IMR-90 (cell line): ENCODE results near the gene HLA-DOB. TPM values are rescaled to one million over a fixed set of nuclear protein-coding genes. Genes with fewer than 3 reads are reported as not detected.
"Not testable (repeated sequence)": the region's sequence is repeated elsewhere in the genome, so short reads cannot be mapped to it uniquely, and the experiment has no call there.

ENCODE experiments used
- ATAC-seq: fragments of 200-7000 bp; cut with Tn5 transposase; 2 replicates; pipeline ENCODE4 v1.9.1; 2020; ENCODE audit warnings: low read depth, mild to moderate bottlenecking, moderate library complexity
- BruUV-seq: library from RNA; stranded (reverse); fragments of 400-500 nt; replicated peaks from 2 replicates; lab custom pipeline; 2021; lab: Mats Ljungman, UMichigan
- CTCF ChIA-PET: fragments of 300-600 bp; formaldehyde crosslinking; extraction: SDS; loops from one replicate; lab custom pipeline; 2021; ENCODE audit warnings: antibody characterized with exemption; lab: Yijun Ruan, JAX
- POLR2A ChIA-PET: fragments of 300-600 bp; sonication (Branson Sonifier 250); formaldehyde crosslinking; loops from one replicate; lab custom pipeline; 2022; ENCODE audit warnings: antibody characterized with exemption; ENCODE audit not compliant: unreplicated experiment; lab: Charles Lee
- DNase-seq: peaks from one replicate; pipeline ENCODE4 v3.0.0; 2013
- H2AFZ ChIP-seq: replicated peaks from 2 replicates; pipeline ENCODE3; 2013; ENCODE audit warnings: low read length, mild to moderate bottlenecking; ENCODE audit not compliant: poor library complexity
- H2AK5ac ChIP-seq: 2 replicates; pipeline ENCODE4 v1.6.1; 2013; ENCODE audit warnings: low read depth, low read length, inconsistent platforms
- H2AK9ac ChIP-seq: replicated peaks from 2 replicates; pipeline ENCODE3; 2013; ENCODE audit warnings: mild to moderate bottlenecking, low read depth, low read length, moderate library complexity; ENCODE audit not compliant: poor library complexity
- H2BK120ac ChIP-seq: 2 replicates; pipeline ENCODE4 v1.6.1; 2013; ENCODE audit warnings: low read depth, low read length, inconsistent platforms
- H2BK15ac ChIP-seq: 3 replicates; pipeline ENCODE4 v1.6.1; 2013; ENCODE audit warnings: low read depth, low read length, inconsistent platforms
- H2BK20ac ChIP-seq: 2 replicates; pipeline ENCODE4 v1.6.1; 2013; ENCODE audit warnings: low read depth, mild to moderate bottlenecking, inconsistent platforms, low read length, moderate library complexity
- H2BK5ac ChIP-seq: 2 replicates; pipeline ENCODE4 v1.6.1; 2013; ENCODE audit warnings: mild to moderate bottlenecking, low read depth, low read length, inconsistent platforms; ENCODE audit not compliant: poor library complexity, severe bottlenecking
- H3K14ac ChIP-seq: replicated peaks from 2 replicates; pipeline ENCODE4 v1.6.1; 2013; ENCODE audit warnings: low read depth, low read length, inconsistent platforms
- H3K18ac ChIP-seq: 2 replicates; pipeline ENCODE4 v1.6.1; 2013; ENCODE audit warnings: low read depth, low read length, control low read depth
- H3K23ac ChIP-seq: 2 replicates; pipeline ENCODE4 v1.6.1; 2013; ENCODE audit warnings: low read depth, low read length, inconsistent platforms
- H3K27ac ChIP-seq: 2 replicates; pipeline ENCODE4 v1.5.1; 2013; ENCODE audit warnings: mild to moderate bottlenecking, control low read depth, low read length; ENCODE audit not compliant: insufficient read depth
- H3K27me3 ChIP-seq: 2 replicates; pipeline ENCODE4 v1.6.1; 2013; ENCODE audit warnings: low read length; ENCODE audit not compliant: control insufficient read depth, insufficient read depth
- H3K36me3 ChIP-seq: 2 replicates; pipeline ENCODE4 v1.6.1; 2013; ENCODE audit warnings: low read length, mixed read lengths; ENCODE audit not compliant: control insufficient read depth, insufficient read depth
- H3K4ac ChIP-seq: 2 replicates; pipeline ENCODE4 v1.6.1; 2013; ENCODE audit warnings: low read depth, low read length, inconsistent platforms
- H3K4me1 ChIP-seq: 2 replicates; pipeline ENCODE4 v1.6.1; 2013; ENCODE audit warnings: low read length, mixed read lengths; ENCODE audit not compliant: control insufficient read depth, insufficient read depth
- H3K4me2 ChIP-seq: 2 replicates; pipeline ENCODE4 v1.6.1; 2013; ENCODE audit warnings: low read depth, mild to moderate bottlenecking, control low read depth, low read length, moderate library complexity
- H3K4me3 ChIP-seq: 2 replicates; pipeline ENCODE4 v1.5.1; 2013; ENCODE audit warnings: low read depth, mild to moderate bottlenecking, control low read depth, low read length, moderate library complexity; ENCODE audit not compliant: insufficient read depth
- H3K56ac ChIP-seq: 2 replicates; pipeline ENCODE4 v1.6.1; 2013; ENCODE audit warnings: low read length, inconsistent platforms; ENCODE audit not compliant: insufficient read depth; ENCODE audit errors: extremely low read depth
- H3K79me1 ChIP-seq, 2 experiments: 2 replicates each; pipeline ENCODE4 v1.6.1; 2013; ENCODE audit warnings: low read length in 2 of 2, inconsistent platforms in 1 of 2, low read depth in 1 of 2
- H3K9ac ChIP-seq: 2 replicates; pipeline ENCODE4 v1.6.1; 2013; ENCODE audit warnings: low read depth, low read length, control low read depth
- H3K9me1 ChIP-seq: 2 replicates; pipeline ENCODE4 v1.6.1; 2013; ENCODE audit warnings: low read length, inconsistent platforms; ENCODE audit not compliant: insufficient read depth
- H3K9me3 ChIP-seq: 2 replicates; pipeline ENCODE4 v1.6.1; 2013; ENCODE audit warnings: low read length; ENCODE audit not compliant: control insufficient read depth, insufficient read depth
- H4K20me1 ChIP-seq: 2 replicates; pipeline ENCODE4 v1.6.1; 2013; ENCODE audit warnings: low read length, inconsistent platforms; ENCODE audit not compliant: insufficient read depth
- H4K5ac ChIP-seq: 2 replicates; pipeline ENCODE4 v1.6.1; 2013; ENCODE audit warnings: mild to moderate bottlenecking, low read depth, low read length, control low read depth
- H4K8ac ChIP-seq, 2 experiments: 2 replicates each; pipeline ENCODE4 v1.6.1; 2013; ENCODE audit warnings: low read depth in 2 of 2, low read length in 2 of 2, control low read depth in 1 of 2, inconsistent platforms in 1 of 2
- H4K91ac ChIP-seq: 2 replicates; pipeline ENCODE4 v1.6.1; 2013; ENCODE audit warnings: low read depth, low read length, inconsistent platforms; ENCODE audit not compliant: insufficient read depth
- dilution Hi-C: fragments of 300-500 bp; cut with HindIII; formaldehyde crosslinking; loops from one replicate; pipeline ENCODE4 v1.14.3; 2018; ENCODE audit warnings: low sequenced_read_pairs; ENCODE audit not compliant: unreplicated experiment
- in situ Hi-C: fragments of 300-500 bp; cut with MboI; formaldehyde crosslinking; loops from 3 replicates; pipeline ENCODE4 v1.14.3; 2019; ENCODE audit warnings: low sequenced_read_pairs, inconsistent platforms, mixed read lengths
- intact Hi-C: fragments of 100-400 bp; cut with micrococcal nuclease; formaldehyde crosslinking; loops from 2 replicates; pipeline ENCODE4 v1.10.0; 2022
- polyA plus RNA-seq, 3 experiments: library from polyadenylated mRNA; depleted of rRNA; stranded (reverse); fragments of >200 nt; gene quantifications; 2 replicates each; pipeline ENCODE4 v1.2.3, GENCODE V29; 2012; ENCODE audit warnings: low replicate concordance in 1 of 3
- total RNA-seq: library from RNA; depleted of rRNA; stranded (reverse); fragments of >200 nt; gene quantifications from 2 replicates; pipeline ENCODE4 v1.2.3, GENCODE V29; 2012

The HLA-DOB gene
- total and polyA plus RNA-seq, 2 of the 4 experiments (the other 2 are of a cell fraction) = 0.36 to 2.3 TPM

- H2AK5ac ChIP-seq, H3K9ac ChIP-seq, H4K91ac ChIP-seq, H2BK120ac ChIP-seq, H3K14ac ChIP-seq, H3K9me1 ChIP-seq, H3K18ac ChIP-seq, H3K9me3 ChIP-seq, H2BK20ac ChIP-seq, H3K4ac ChIP-seq, BruUV-seq, H3K27ac ChIP-seq, POLR2A ChIA-PET, H2BK15ac ChIP-seq, CTCF ChIA-PET, H4K8ac ChIP-seq, H3K36me3 ChIP-seq, ATAC-seq, H3K27me3 ChIP-seq, in situ Hi-C loops, H2AFZ ChIP-seq, H3K56ac ChIP-seq, dilution Hi-C loops, H2BK5ac ChIP-seq, H3K79me1 ChIP-seq, H3K4me2 ChIP-seq, H4K5ac ChIP-seq, DNase-seq, H4K20me1 ChIP-seq, intact Hi-C loops, H2AK9ac ChIP-seq, H3K23ac ChIP-seq, H3K4me3 ChIP-seq, H3K4me1 ChIP-seq: not testable (repeated sequence)
These were observed 33.9 kb downstream of the HLA-DOB start for GRCh38 chr6:32782923-32783322.
